GF-D8 (cell line): ENCODE data around the gene PLOD1.
A peak's percentile ranks its signal among the peaks of the same experiment; 100 is the strongest.

Experiments
- DNase-seq: peaks from one replicate; lab custom pipeline; 2025; lab: John Stamatoyannopoulos, UW

PLOD1 gene

DNA sequence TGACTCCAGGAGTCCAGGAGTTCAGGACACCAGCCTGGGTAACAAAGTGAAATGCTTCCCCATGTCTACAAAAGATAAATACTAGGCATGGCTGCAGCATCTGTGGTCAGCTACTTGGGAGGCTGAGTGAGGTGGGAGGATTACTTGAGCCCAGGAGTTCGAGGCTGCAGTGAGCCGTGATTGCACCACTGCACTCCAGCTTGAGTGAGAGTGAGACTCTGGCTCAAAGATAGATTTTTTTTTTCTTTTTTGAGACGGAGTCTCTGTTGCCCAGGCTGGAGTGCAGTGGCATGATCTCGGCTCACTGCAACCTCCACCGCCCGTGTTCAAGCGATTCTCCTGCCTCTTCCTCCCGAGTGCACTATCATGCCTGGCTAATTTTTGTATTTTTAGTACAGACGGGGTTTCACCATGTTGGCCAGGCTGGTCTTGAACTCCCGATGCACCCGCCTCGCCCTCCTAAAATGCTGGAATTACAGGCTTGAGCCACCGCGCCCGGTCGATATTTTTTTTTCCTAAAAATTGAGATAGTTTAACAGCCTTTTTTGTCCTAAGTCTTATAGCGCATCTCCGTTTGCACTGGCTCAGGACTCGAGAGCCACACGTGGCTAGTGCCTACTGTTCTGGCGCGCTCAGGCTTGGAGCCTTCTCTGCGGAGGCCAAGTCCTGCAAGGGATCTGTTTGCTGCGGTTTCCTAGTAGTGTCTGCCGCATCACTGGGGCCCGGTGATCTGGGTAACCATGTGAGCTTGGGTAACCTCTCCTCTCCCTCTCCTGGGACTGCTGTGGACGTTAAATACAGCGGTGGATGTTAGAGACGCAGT is 44.7 kb downstream of the PLOD1 start:
- DNase-seq: no peak

DNA sequence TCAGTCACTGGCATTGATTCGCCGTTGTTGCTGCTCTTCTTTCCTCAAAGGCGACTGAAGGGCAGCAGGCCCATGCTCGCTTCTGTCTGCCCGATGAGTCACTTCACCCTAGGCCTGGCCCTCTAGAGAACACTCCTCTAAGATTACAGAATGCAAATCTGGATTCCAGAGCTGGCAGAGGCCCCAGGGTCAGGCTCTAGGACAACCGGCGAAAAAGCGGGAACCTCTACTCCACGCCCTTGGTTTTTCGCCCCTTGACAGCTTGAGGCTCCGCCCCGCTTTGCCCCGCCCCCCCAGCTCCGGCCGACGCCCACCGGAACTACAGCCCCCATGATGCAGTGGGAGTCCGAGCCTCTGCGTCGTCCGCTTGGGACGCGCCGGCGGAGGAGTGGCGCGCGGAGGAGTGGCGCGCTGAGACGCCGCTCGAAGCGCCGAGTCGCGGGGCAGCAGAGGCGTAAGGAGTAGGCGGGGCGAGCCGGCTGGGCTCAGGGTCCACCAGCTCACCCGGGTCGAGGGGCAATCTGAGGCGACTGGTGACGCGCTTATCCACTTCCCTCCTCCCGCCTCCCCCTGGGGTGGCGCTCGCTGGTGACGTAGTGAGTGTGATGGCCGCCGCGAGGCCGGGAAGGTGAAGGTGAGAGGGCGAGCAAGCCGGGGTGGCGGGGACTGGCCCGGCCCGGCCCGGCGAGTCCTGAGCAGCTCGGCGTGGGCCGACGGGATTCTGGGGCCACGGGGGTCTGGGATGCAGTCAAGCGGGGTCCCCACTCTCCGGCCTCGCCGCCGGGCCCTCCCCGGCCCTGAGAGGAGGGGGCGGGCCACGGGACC is 45.5 kb downstream of the PLOD1 start, which contains the start of gene MFN2:
TSS of gene MFN2 (plus strand) at position 594 of the 825 bp plus-strand sequence. CDS start 8,725 bp downstream, outside the sequence.
- DNase-seq: peak; percentile 92

DNA sequence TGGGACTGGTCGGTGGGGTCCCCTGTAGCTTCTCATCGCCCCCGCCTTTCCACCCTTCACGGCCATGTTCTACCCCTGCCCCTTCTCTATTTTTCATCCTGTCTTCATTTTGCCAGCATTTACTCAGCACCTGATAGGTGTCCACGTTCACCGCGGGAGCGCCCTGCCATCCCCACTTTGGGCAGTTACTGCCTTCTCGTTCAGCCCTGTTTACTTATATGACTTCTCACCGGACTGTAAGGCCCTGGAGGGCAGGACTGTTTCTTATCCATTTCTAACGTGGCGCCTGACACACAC is 46.1 kb downstream of the PLOD1 start:
- DNase-seq: no peak

DNA sequence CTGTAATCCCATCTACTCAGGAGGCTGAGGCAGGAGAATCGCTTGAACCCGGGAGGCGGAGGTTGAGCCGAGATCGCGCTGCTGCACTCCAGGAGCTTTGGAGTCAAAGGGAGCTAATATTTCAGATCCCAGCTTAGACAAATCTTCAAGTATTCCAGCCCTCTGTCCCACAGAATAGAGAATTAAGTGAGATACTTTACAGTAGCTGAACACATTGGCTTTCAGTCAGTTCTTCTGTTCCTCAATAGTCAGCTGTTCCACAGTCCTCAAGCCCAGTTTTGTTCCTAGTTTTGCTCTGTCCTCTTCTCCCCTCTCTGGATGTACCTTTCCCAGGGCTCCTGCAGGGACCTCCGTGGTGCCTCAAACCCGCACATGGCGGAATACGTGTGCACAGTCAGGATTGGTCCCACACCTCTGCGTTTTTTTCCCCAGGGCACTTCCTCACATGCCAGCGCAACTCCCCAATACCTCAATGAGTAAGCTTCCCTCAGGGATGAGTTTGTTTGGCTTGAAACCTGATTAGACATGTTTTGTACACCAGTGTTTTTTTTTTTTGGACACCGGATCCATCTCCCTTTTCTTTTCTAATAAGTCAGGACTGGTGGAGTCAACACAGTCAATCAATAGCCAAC is 47.0 kb downstream of the PLOD1 start:
- DNase-seq: no peak

DNA sequence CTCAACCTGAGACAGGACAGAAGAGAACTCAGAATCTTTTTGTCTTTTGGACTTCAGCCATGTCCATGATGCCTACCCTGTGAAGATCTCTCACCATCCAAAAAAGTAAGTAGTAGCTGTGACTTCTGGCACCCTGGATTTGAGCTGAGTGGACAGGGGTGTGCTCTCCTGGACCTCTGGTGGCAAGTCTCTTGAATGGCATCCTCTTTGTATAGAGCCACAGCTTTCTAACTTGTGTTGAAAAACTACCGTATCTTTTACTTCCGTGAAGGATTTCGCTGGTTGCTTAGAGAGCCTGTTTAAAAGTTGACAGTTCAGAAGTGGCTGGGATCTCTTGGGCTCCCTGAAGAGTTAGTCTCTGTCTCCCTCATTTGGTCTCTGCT is 47.5 kb downstream of the PLOD1 start:
- no peak for DNase-seq

DNA sequence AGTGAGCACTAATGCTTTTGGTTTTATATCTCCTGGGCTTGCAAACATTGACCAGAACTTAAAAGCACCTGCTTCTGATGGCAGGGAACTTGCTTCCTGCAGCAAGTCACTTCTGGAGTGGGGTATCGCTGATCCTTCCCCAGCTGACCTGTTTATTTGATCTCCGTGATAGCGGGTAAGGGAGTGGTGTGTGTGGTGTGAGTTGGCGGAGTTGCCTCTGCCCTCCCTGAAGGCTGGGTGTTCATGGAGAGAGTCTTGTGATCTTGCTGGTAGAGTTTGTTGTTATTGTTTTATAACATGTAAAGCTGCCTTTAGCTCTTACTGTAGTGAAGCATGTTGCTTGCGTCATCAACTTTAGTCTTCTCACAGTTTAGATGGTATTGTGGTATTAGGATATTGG is 49.6 kb downstream of the PLOD1 start:
- DNase-seq: peak; percentile 19

DNA sequence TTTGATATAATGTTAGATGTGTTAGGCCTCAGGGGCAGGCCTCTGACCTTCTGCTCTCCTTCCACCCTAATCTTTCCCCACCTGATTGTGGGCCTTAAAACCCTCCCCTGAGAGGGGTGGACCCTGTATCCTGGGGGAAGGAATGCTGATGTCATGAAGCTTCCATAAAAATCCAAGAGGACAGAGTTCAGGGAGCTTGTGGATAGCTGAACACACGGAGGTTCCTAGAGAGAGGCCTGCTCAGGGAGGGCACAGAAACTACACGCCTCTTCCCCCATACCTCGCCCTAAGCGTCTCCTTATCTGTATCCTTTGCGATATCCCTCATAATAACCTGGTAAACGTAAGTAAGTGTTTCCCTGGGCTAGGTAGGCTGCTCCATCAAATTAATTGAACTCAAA is 50.1 kb downstream of the PLOD1 start:
- DNase-seq: no peak

DNA sequence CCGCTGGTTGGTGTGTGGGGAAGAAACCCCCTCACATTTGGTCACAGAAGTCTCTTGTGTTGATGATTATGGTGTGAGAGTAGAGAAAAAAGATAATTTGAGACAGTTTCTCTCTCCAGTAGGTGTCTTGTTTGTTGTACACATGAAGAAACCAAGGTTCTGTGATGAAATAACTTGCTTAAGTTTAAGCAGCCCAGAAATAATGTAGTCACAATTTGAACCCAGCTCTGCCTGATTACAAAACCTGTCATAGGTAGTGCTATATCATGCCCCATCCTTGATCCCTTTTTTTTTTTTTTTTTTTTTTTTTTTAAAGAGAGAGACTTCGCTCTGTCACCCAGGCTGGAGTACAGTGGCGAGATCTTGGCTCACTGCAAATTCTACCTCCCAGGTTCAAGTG is 50.7 kb downstream of the PLOD1 start:
- DNase-seq: no peak

DNA sequence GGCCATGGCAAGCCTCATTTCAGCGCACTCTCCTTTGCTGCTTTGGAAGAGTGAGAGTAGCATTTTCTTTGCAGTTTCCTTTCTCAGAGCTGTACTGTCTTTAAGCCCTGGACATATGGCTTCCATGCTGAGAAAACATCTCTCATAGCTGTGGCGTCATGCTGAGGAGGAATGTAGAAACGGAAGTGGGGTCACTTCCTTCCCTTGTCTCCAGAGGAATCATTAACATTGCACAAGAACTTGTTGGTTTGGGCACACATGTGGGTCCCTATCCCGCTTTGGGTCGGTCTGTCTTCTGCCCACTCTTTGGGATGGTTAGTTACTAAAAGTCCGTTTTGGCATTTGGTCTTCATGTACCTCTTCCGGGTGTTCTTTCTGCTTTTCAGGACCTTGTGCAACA is 51.3 kb downstream of the PLOD1 start:
- DNase-seq: peak; percentile 87

DNA sequence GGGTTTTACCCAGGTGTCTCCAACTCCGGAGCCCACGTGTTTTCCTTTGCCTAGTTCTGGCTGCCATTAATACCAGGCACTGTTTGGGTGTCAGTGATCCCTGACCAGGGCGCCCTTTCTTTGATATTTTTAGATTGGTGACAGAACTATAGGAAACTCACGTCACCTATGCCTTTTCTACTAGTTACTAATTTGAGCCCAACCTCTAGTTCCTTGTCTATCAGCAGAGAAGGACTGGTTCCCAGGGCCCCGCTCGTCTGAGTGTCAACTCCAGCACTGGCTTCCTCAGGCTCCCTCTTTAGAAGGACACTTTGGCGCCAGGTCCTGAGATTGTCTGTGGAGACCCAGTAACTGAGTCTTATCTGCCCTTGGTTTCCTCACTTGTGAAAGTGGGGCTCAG is 55.2 kb downstream of the PLOD1 start:
- DNase-seq: no peak

DNA sequence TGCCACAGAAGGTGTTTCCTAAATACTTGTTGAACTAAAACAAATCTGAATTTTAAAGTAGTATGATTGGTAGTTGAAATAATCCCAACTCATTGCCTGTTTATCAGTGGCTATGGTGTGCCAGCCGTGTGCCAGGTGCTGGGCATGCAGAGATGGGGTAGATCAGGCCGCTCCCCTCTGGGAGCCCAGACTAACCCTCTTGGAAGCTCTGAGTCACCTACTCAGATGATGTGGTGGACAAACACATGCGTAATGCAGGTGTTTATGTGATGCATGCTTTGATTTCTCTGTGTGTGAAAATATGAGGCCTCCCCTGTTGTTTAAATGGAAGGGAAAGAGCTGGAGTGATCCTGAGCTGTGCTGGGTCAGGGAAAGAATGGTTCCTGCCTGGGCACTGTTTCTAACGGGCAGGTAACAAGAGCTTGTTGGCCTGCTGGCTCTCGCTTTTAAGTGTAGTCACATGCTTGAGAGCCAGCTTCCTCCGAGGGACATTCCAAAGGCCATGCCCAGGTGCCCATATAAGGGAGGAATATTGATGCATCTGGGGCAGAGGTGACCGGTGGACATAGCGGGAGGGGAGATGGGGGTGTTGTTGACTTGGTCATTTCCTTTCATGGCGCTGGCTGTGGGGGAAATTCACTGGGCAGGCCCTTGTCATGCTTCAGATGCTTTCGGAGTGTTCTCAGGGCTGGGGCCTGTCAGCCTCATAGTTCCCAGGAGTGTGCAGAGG is 56.0 kb downstream of the PLOD1 start:
- DNase-seq: no peak

DNA sequence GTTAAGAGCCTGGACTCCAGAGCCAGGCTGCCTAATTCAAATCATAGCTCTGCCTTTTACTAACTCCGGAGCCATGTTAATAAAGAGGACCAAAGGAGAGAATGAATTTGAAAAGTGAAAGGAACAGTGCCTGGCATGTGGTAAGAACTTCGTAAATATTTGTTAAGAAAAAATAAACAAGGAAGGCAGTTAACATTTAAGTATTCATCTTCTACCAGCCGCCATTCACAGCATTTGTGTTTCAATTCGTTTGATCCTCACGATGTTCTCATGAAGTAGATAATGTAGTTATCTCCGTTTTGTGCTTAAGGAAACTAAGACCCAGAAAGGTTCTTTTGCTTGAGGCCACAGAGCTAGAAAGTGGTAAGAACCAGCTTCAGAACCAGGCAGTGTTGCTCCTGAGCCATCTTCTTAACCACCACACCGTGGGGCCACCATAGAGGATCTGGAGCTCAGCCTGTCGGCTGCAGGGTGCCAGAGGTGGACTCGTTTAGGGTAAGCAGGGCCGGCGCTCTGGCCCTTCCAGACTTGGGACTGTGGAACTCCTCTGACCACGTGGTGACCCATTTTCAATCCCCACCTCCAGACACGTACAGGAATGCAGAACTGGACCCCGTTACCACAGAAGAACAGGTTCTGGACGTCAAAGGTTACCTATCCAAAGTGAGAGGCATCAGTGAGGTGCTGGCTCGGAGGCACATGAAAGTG is 57.6 kb downstream of the PLOD1 start:
- no peak for DNase-seq

DNA sequence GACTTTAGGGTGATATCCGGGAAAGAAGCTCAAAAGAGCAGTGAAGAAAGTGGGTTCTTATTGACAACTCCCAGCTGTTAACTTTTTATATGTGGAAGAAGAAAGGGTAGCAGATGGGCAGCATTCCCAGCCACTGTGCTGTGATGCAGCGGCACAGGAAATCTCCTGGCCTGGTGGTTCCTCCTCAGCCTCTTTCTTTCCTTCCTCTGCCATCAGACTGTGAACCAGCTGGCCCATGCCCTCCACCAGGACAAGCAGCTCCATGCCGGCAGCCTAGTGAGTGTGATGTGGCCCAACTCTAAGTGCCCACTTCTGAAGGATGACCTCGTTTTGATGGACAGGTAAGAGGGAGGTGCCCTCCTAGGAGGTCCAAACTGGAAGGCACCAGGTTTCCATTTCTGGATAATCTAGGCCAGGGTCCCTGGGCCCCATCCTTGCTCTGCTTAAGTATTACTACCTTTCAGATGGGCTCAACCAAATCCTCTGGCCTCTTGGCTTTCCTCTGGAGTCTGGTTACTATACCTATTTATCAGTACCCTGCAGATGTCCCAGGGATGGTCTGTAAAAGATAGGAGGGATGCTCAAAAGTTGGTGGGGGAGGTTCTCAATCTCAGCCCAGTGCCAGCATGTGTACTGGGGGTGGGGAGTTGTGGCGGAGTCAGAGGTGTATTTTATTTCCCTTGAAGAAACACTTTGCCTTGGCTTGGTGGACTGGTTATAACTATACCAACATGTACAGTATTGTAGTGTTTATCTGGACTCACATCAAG is 62.7 kb downstream of the PLOD1 start:
- DNase-seq: no peak

DNA sequence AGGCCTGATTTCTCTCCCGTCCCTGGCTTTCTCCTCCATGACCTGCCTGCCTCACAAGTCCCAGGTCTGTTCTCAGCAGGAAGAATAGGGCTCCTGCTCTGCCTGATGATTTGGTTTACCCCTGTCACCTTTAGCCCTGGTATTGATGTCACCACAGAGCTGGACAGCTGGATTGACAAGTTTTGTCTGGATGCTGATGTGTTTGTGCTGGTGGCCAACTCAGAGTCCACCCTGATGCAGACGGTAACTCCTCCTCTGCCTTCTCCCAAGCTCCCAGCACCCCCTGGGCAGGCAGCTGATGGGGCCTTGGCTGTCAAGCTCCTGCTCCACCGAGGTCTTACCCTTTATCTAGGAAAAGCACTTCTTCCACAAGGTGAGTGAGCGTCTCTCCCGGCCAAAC is 64.1 kb downstream of the PLOD1 start:
- no peak for DNase-seq

DNA sequence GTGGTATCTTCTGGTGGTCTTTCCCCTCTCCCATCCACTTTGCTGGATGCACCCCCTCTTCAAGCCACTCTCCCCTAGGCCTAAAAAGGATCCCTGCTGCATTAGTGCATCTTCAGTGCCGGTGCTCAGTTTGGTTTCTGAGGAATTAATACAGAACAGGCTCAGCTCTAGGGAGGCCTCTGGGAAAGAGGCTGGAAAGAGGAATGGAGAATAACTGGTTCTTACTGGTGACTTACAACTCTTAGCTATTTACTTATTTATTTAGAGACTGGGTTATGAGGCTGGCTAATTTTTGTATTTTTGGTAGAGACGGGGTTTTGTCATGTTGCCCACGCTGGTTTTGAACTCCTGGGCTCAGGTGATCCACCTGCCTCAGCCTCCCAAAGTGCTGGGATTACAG is 64.7 kb downstream of the PLOD1 start:
- DNase-seq: no peak

DNA sequence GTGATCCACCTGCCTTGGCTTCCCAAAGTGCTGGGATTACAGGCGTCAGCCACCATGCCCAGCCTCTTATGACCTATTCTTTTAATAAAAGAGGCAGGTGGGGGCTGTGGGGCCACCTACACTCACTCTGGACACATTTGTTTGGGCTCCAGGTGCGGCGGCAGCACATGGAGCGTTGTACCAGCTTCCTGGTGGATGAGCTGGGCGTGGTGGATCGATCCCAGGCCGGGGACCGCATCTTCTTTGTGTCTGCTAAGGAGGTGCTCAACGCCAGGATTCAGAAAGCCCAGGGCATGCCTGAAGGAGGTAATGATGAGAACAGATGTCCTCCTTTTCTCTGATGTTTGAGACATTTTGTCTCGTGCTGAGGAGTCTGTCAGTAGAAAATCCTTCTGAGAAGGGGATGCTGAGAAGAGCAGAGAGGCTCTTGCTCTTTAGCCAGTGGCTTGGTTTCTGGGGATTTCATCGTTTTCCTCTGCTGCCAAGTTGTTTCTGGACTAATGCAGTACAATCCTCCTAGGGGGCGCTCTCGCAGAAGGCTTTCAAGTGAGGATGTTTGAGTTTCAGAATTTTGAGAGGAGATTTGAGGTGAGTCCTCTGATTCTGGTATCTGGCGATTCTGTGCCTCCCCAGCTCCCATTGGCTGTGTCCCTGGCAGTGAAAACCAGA is 66.9 kb downstream of the PLOD1 start:
- peak; percentile 9 for DNase-seq

DNA sequence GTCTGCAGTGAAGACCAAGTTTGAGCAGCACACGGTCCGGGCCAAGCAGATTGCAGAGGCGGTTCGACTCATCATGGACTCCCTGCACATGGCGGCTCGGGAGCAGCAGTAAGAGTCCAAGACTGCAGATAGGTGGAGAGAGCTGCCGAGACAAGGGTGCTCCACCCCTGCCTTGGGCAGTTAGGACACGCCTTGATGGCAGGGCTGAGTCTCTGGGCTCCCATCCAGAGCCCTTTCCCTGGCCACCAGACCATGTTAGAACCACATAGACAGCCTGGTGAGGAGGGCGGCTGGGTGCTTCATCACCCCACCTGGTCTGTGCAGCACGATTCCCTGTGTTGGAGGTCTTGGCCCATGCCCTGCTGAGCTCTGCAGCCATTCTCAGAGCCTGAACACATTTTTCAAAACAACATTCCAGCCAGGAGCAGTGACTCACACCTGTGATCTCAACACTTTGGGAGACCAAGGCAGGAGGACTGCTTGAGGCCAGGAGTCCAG is 67.5 kb downstream of the PLOD1 start:
- DNase-seq: no peak

DNA sequence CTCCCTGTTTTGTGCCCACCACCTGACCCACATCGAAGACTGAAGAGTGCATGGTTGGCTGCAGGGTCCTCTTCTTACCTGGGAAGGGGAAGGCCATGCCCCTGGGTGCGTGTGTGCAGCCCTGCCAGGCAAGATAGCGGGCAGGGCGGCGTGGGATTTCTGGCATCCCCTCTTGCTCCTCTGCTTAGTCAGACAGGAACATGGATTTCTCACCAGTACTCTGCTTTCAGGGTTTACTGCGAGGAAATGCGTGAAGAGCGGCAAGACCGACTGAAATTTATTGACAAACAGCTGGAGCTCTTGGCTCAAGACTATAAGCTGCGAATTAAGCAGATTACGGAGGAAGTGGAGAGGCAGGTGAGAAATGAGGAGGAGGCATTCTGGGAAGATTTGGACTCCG is 69.2 kb downstream of the PLOD1 start:
- no peak for DNase-seq

DNA sequence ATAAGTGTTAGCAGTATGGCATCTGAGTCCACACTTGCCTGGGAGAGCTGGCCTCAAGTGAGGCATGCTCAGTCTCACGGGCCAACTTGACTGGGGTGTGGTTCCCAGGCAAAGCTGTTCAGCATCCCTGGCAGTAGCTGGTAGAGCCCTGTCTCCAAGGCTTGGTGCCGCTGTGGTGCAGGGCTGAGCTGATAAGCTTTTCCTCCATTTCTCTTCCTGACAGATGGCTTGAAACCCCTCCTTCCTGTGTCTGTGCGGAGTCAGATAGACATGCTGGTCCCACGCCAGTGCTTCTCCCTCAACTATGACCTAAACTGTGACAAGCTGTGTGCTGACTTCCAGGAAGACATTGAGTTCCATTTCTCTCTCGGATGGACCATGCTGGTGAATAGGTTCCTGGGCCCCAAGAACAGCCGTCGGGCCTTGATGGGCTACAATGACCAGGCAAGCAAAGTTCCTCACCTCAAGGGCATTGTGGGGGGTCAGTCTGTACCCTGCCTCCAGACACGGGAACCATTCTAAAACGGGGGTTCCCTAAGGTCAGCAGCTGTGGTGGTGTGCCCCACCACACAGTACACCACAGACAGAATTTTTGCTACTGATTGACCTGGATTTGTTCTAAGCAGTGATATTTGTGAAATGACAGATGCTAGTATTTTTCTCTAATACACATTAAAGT is 71.1 kb downstream of the PLOD1 start:
- no peak for DNase-seq
